Colonic mucosa (tissue), 4 donors: ENCODE measurements around the gene ITGA1. TPM values are rescaled to one million over a fixed set of nuclear protein-coding genes. Genes with fewer than 3 reads are reported as not detected.

Experiments used
- DNase-seq: peaks from one replicate; pipeline ENCODE4 v3.0.0-alpha.2; 2020
- H3K27ac ChIP-seq: fragments of 200-600 bp; one replicate; pipeline ENCODE4 v1.8.0; 2021
- H3K27me3 ChIP-seq: fragments of 200-600 bp; one replicate; pipeline ENCODE4 v1.8.0; 2021
- H3K36me3 ChIP-seq: fragments of 200-600 bp; one replicate; pipeline ENCODE4 v1.8.0; 2021
- H3K4me1 ChIP-seq: fragments of 200-600 bp; one replicate; pipeline ENCODE4 v1.8.0; 2021; ENCODE audit warnings: mild to moderate bottlenecking
- H3K4me3 ChIP-seq: fragments of 200-600 bp; one replicate; pipeline ENCODE4 v1.8.0; 2021
- H3K9ac ChIP-seq, 2 donors: one replicate each; pipeline ENCODE4 v1.7.0; 2013; ENCODE audit warnings: control low read depth in 2 of 2, low read depth in 2 of 2, low read length in 2 of 2
- H3K9me3 ChIP-seq: fragments of 200-600 bp; one replicate; pipeline ENCODE4 v1.8.0; 2021
- CTCF ChIP-seq: fragments of 200-600 bp; IDR thresholded peaks from one replicate; pipeline ENCODE4 v1.8.0; 2022; ENCODE audit warnings: antibody characterized with exemption, mild to moderate bottlenecking
- intact Hi-C: fragments of 100-400 bp; cut with DNase I; formaldehyde crosslinking; loops from one replicate; pipeline ENCODE4 v1.14.1; 2022
- total RNA-seq, 2 donors: library from RNA; stranded (reverse); fragmentation: NEBNext Ultra II Directional in 1 of 2; extraction: Animal tissue kit (Norgen Biotek cat#: 25700) in 1 of 2; gene quantifications; one replicate each; pipeline ENCODE4 v1.2.1, GENCODE V29; 2021
- donor health status: healthy.
- donor health status: DM: no; HTN: no; CAD: no.
- donor health status: DM: no; HTN: no; CAD: no.

Gene ITGA1
- total RNA-seq, 2 donors from 2014 or later: 19.2 to 52.5 TPM

DNA sequence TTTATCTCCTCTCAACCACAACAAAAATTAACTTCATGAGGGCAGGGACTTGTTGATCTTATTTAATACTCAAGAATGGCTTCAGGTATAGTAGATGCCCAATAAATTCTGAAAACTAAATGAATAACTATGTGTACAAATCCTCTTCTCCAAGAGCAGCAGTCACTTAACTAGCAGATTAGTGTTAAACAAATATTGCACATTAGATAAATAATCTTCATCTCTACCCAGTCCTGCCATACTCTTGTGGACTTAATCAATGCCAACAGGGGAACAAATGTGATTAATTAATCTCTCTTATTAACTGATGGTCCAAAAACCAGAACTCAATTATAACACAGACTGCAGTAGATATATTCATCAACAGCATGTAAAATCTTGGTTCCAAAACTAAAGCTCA is 15.0 kb upstream of the ITGA1 start:
- no peak for TF ChIP-seq CTCF
- H3K27me3 ChIP-seq: no peaks in the 10 kb centered on the region
- no peak overlapping the region for H3K27ac ChIP-seq
- no peaks in the 10 kb centered on the region for H3K4me1 ChIP-seq
- H3K4me3 ChIP-seq: no peak overlapping the region
- H3K9ac ChIP-seq: no peak overlapping the region
- no peak for DNase-seq
- no peaks in the 10 kb centered on the region for H3K36me3 ChIP-seq
- H3K9me3 ChIP-seq: no peaks in the 10 kb centered on the region
- intact Hi-C loops: no loop called here

- intact Hi-C loops: no loop called here
- no peaks in the 10 kb centered on the region for H3K4me1 ChIP-seq
- H3K27ac ChIP-seq: no peak overlapping the region
These were observed 14.4 kb upstream of the ITGA1 start for GRCh38 chr5:52773342-52773741.

GRCh38 chr5:52774005-52774410 is 13.7 kb upstream of the ITGA1 start:
- H3K9ac ChIP-seq: no peak overlapping the region
- H3K27ac ChIP-seq: no peak overlapping the region
- H3K36me3 ChIP-seq: no peaks in the 10 kb centered on the region
- no peaks in the 10 kb centered on the region for H3K4me1 ChIP-seq
- no peak for DNase-seq
- TF ChIP-seq CTCF: no peak
- intact Hi-C loops: no loop called here
- H3K27me3 ChIP-seq: no peaks in the 10 kb centered on the region
- no peak overlapping the region for H3K4me3 ChIP-seq
- H3K9me3 ChIP-seq: no peaks in the 10 kb centered on the region

More at GRCh38 chr5:52773342-52773741, 14.4 kb upstream of the ITGA1 start:
- TF ChIP-seq CTCF: no peak
- no peak for DNase-seq
- Histone ChIP-seq H3K36me3 (no peaks in the 10 kb centered on the region), H3K4me3 (no peak overlapping the region), H3K27me3 (no peaks in the 10 kb centered on the region), H3K9me3 (no peaks in the 10 kb centered on the region), H3K9ac (no peak overlapping the region)

GRCh38 chr5:52776116-52776515 is 11.6 kb upstream of the ITGA1 start:
- DNase-seq: no peak
- TF ChIP-seq CTCF: no peak
- Histone ChIP-seq H3K4me1 (no peaks in the 10 kb centered on the region), H3K27me3 (no peaks in the 10 kb centered on the region), H3K9ac (no peak overlapping the region), H3K9me3 (no peaks in the 10 kb centered on the region), H3K27ac (no peak overlapping the region), H3K4me3 (no peak overlapping the region), H3K36me3 (no peaks in the 10 kb centered on the region)
- intact Hi-C loops: no loop called here

DNA sequence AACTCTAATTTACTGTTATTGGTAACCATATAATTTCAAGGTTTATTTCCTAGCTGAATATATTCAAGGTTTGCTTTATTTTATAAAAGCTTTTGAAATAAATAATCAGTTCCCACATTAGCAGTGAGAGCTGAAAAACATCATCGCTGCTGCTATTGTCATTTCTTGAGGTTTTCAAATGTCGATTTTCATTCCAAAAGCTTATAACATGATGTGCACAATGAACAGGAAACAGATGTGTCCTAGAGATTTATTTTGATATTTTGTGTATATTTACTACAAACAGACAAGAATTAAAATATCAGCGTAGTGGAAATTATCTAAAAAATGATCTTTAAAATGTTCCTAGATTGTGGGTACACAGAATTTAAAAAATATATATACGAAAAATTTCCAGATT is 10.5 kb upstream of the ITGA1 start:
- Histone ChIP-seq H3K36me3 (no peaks in the 10 kb centered on the region), H3K9me3 (no peaks in the 10 kb centered on the region), H3K27ac (no peak overlapping the region), H3K27me3 (no peaks in the 10 kb centered on the region), H3K9ac (no peak overlapping the region), H3K4me3 (no peak overlapping the region), H3K4me1 (no peaks in the 10 kb centered on the region)
- DNase-seq: no peak
- intact Hi-C loops: no loop called here
- TF ChIP-seq CTCF: no peak

- DNase-seq: no peak
These were observed 8.9 kb upstream of the ITGA1 start for GRCh38 chr5:52778781-52779180.

More at GRCh38 chr5:52778781-52779180, 8.9 kb upstream of the ITGA1 start:
- no peaks in the 10 kb centered on the region for H3K9me3 ChIP-seq
- H3K27ac ChIP-seq: no peak overlapping the region
- no peaks in the 10 kb centered on the region for H3K36me3 ChIP-seq
- intact Hi-C loops: no loop called here
- H3K4me1 ChIP-seq: no peaks in the 10 kb centered on the region
- TF ChIP-seq CTCF: no peak
- H3K9ac ChIP-seq: no peak overlapping the region
- H3K27me3 ChIP-seq: no peaks in the 10 kb centered on the region
- H3K4me3 ChIP-seq: no peak overlapping the region
